ENCODE measurements around the gene DPH2.

DPH2 gene

DNA sequence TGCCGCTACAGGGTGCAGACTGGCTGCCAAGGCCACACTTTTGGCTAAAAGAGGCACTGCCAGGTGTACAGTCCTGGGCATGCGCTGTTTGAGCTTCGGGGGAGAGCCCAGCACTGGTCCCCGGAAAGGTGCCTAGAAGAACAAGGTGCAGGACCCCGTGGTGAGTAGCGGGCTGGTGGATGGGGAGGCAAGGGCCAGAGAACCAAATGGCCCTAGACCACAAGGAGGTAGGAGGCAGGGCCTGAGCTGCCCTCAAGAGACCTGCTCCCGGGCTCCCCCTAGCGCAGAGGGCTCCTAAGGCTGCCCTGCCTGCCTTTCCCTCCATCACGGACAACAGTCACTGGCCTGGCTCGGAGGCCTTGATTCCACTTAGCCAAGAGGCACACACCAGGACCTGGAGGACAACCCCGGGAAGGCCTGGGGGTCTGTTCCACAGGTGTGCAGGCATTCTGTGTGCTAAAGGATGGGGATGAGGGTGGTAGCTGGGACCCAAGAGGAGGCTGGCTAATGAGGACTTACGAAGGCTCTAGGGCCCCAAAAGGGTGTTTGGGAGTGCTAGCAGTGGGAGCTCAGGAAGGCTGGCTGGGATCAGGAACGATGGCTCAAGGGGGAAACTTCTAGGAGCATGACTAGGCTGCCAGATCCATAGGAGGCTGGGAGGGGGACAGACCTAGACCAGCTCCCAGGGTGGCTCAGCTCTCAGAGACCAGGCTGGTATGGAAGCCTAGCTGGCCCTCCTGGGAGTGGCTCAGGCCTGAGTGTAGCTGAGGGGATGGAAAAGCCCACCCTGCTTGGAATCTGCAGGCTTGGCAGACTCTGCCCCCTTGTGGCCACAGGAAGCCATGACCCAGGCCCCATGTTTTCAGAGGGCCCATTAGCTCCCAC, 35.5 kb upstream of the DPH2 start:
- H3K4me1 ChIP-seq (ENCODE audit: control insufficient read depth, insufficient read depth, low read length, poor library complexity, severe bottlenecking), result peaks cover 15% of the 10 kb centered on the region
- peak in 2 of 3 donors; percentile 14 to 21 for DNase-seq
- peaks cover 20% of the 10 kb centered on the region for H3K27me3 ChIP-seq (replicated peaks; ENCODE audit: control insufficient read depth, insufficient read depth, low read length, poor library complexity, severe bottlenecking)
- H3K27ac ChIP-seq (ENCODE audit: insufficient read depth, low read length, poor library complexity, severe bottlenecking), result no peak overlapping the region
- H3K36me3 ChIP-seq (ENCODE audit: control insufficient read depth, insufficient read depth, low read length), result no peaks in the 10 kb centered on the region
- no peak overlapping the region for H3K4me3 ChIP-seq (ENCODE audit: insufficient read depth, low read depth, low read length, poor library complexity, severe bottlenecking)
- H3K9me3 ChIP-seq (ENCODE audit: control insufficient read depth, low read length), result no peaks in the 10 kb centered on the region

GRCh38 chr1:43934986-43935324, 34.9 kb upstream of the DPH2 start:
- H3K27ac ChIP-seq (ENCODE audit: insufficient read depth, low read length, poor library complexity, severe bottlenecking), result no peak overlapping the region
- no peak for DNase-seq
- H3K4me3 ChIP-seq (ENCODE audit: insufficient read depth, low read depth, low read length, poor library complexity, severe bottlenecking), result no peak overlapping the region
- H3K4me1 ChIP-seq (ENCODE audit: control insufficient read depth, insufficient read depth, low read length, poor library complexity, severe bottlenecking), result peaks cover 15% of the 10 kb centered on the region
- peaks cover 20% of the 10 kb centered on the region for H3K27me3 ChIP-seq (replicated peaks; ENCODE audit: control insufficient read depth, insufficient read depth, low read length, poor library complexity, severe bottlenecking)
- H3K36me3 ChIP-seq (ENCODE audit: control insufficient read depth, insufficient read depth, low read length), result no peaks in the 10 kb centered on the region
- H3K9me3 ChIP-seq (ENCODE audit: control insufficient read depth, low read length), result no peaks in the 10 kb centered on the region

- Histone ChIP-seq H3K36me3 (ENCODE audit: control insufficient read depth, insufficient read depth, low read length) (no peaks in the 10 kb centered on the region), H3K9me3 (ENCODE audit: control insufficient read depth, low read length) (no peaks in the 10 kb centered on the region), H3K4me3 (ENCODE audit: insufficient read depth, low read depth, low read length, poor library complexity, severe bottlenecking) (no peak overlapping the region), H3K27me3 (replicated peaks; ENCODE audit: control insufficient read depth, insufficient read depth, low read length, poor library complexity, severe bottlenecking) (peaks cover 20% of the 10 kb centered on the region), H3K4me1 (ENCODE audit: control insufficient read depth, insufficient read depth, low read length, poor library complexity, severe bottlenecking) (peaks cover 15% of the 10 kb centered on the region), H3K27ac (ENCODE audit: insufficient read depth, low read length, poor library complexity, severe bottlenecking) (no peak overlapping the region)
- DNase-seq, result no peak
These were observed 33.9 kb upstream of the DPH2 start for GRCh38 chr1:43935711-43936427.

DNA sequence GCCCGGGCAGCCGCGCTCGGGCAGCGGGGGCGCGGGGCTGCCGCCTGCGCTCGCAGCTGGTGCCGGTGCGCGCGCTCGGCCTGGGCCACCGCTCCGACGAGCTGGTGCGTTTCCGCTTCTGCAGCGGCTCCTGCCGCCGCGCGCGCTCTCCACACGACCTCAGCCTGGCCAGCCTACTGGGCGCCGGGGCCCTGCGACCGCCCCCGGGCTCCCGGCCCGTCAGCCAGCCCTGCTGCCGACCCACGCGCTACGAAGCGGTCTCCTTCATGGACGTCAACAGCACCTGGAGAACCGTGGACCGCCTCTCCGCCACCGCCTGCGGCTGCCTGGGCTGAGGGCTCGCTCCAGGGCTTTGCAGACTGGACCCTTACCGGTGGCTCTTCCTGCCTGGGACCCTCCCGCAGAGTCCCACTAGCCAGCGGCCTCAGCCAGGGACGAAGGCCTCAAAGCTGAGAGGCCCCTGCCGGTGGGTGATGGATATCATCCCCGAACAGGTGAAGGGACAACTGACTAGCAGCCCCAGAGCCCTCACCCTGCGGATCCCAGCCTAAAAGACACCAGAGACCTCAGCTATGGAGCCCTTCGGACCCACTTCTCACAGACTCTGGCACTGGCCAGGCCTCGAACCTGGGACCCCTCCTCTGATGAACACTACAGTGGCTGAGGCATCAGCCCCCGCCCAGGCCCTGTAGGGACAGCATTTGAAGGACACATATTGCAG, 33.2 kb upstream of the DPH2 start:
- Histone ChIP-seq H3K27me3 (replicated peaks; ENCODE audit: control insufficient read depth, insufficient read depth, low read length, poor library complexity, severe bottlenecking) (peaks cover 20% of the 10 kb centered on the region), H3K9me3 (ENCODE audit: control insufficient read depth, low read length) (no peaks in the 10 kb centered on the region), H3K27ac (ENCODE audit: insufficient read depth, low read length, poor library complexity, severe bottlenecking) (no peak overlapping the region)

DNA sequence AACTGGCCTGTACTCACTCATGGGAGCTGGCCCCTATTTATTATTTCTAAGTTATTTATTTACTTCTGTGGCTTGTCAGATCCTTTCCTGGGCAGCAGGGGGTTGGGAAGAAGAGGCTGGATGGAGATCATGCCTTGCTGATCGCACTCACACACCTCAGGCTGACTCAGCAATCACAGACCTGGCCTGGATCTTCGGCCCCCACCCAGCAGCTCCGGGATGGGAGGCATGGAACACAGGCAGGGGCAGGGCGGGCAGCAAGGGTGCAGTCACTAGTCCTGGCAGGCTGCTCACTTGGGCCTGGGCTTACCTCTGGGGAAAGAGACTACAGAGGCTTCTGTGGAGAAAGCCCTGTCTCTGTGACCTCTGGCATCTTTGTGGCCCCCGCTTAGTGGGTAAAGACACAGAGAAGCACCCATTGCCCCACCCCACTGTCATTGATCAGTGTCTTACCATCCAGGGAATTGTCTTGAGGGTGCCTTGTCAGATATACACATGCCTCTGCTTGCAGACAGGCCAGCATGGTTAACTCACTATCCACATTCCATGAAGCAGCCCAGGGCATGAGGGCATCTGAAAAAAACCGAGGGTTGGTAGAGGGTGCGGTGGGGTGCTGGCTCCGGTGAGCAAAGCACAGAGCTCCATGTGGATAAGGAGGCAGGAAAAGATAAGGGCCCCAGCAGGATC, 32.5 kb upstream of the DPH2 start:
- Histone ChIP-seq H3K4me1 (ENCODE audit: control insufficient read depth, insufficient read depth, low read length, poor library complexity, severe bottlenecking) (peaks cover 15% of the 10 kb centered on the region), H3K9me3 (ENCODE audit: control insufficient read depth, low read length) (no peaks in the 10 kb centered on the region), H3K4me3 (ENCODE audit: insufficient read depth, low read depth, low read length, poor library complexity, severe bottlenecking) (no peak overlapping the region), H3K27me3 (replicated peaks; ENCODE audit: control insufficient read depth, insufficient read depth, low read length, poor library complexity, severe bottlenecking) (peaks cover 20% of the 10 kb centered on the region), H3K27ac (ENCODE audit: insufficient read depth, low read length, poor library complexity, severe bottlenecking) (no peak overlapping the region), H3K36me3 (ENCODE audit: control insufficient read depth, insufficient read depth, low read length) (no peaks in the 10 kb centered on the region)
- DNase-seq, result no peak

More for the DNA sequence above, 33.2 kb upstream of the DPH2 start:
- DNase-seq, result no peak
- Histone ChIP-seq H3K4me3 (ENCODE audit: insufficient read depth, low read depth, low read length, poor library complexity, severe bottlenecking) (no peak overlapping the region), H3K36me3 (ENCODE audit: control insufficient read depth, insufficient read depth, low read length) (no peaks in the 10 kb centered on the region), H3K4me1 (ENCODE audit: control insufficient read depth, insufficient read depth, low read length, poor library complexity, severe bottlenecking) (peaks cover 15% of the 10 kb centered on the region)

GRCh38 chr1:43938383-43938782, 31.4 kb upstream of the DPH2 start:
- H3K27ac ChIP-seq (ENCODE audit: insufficient read depth, low read length, poor library complexity, severe bottlenecking), result no peak overlapping the region
- H3K9me3 ChIP-seq (ENCODE audit: control insufficient read depth, low read length), result no peaks in the 10 kb centered on the region
- no peak overlapping the region for H3K4me3 ChIP-seq (ENCODE audit: insufficient read depth, low read depth, low read length, poor library complexity, severe bottlenecking)
- H3K36me3 ChIP-seq (ENCODE audit: control insufficient read depth, insufficient read depth, low read length), result no peaks in the 10 kb centered on the region
- peaks cover 20% of the 10 kb centered on the region for H3K27me3 ChIP-seq (replicated peaks; ENCODE audit: control insufficient read depth, insufficient read depth, low read length, poor library complexity, severe bottlenecking)
- peaks cover 12% of the 10 kb centered on the region for H3K4me1 ChIP-seq (ENCODE audit: control insufficient read depth, insufficient read depth, low read length, poor library complexity, severe bottlenecking)
- no peak for DNase-seq

- Histone ChIP-seq H3K9me3 (ENCODE audit: control insufficient read depth, low read length) (no peaks in the 10 kb centered on the region), H3K27ac (ENCODE audit: insufficient read depth, low read length, poor library complexity, severe bottlenecking) (no peak overlapping the region), H3K4me1 (ENCODE audit: control insufficient read depth, insufficient read depth, low read length, poor library complexity, severe bottlenecking) (peaks cover 8% of the 10 kb centered on the region), H3K4me3 (ENCODE audit: insufficient read depth, low read depth, low read length, poor library complexity, severe bottlenecking) (no peak overlapping the region), H3K36me3 (ENCODE audit: control insufficient read depth, insufficient read depth, low read length) (no peaks in the 10 kb centered on the region), H3K27me3 (replicated peaks; ENCODE audit: control insufficient read depth, insufficient read depth, low read length, poor library complexity, severe bottlenecking) (peaks cover 20% of the 10 kb centered on the region)
- DNase-seq, result no peak
These were observed 30.8 kb upstream of the DPH2 start for GRCh38 chr1:43938892-43939587.

- Histone ChIP-seq H3K4me1 (ENCODE audit: control insufficient read depth, insufficient read depth, low read length, poor library complexity, severe bottlenecking) (peaks cover 15% of the 10 kb centered on the region), H3K36me3 (ENCODE audit: control insufficient read depth, insufficient read depth, low read length) (no peaks in the 10 kb centered on the region), H3K27me3 (replicated peaks; ENCODE audit: control insufficient read depth, insufficient read depth, low read length, poor library complexity, severe bottlenecking) (no peaks in the 10 kb centered on the region), H3K9me3 (ENCODE audit: control insufficient read depth, low read length) (no peaks in the 10 kb centered on the region), H3K4me3 (ENCODE audit: insufficient read depth, low read depth, low read length, poor library complexity, severe bottlenecking) (no peak overlapping the region), H3K27ac (ENCODE audit: insufficient read depth, low read length, poor library complexity, severe bottlenecking) (no peak overlapping the region)
- DNase-seq, result no peak
These were observed 27.4 kb upstream of the DPH2 start for GRCh38 chr1:43942411-43942810.

GRCh38 chr1:43944860-43945259, 24.9 kb upstream of the DPH2 start:
- Histone ChIP-seq H3K36me3 (ENCODE audit: control insufficient read depth, insufficient read depth, low read length) (no peaks in the 10 kb centered on the region), H3K9me3 (ENCODE audit: control insufficient read depth, low read length) (no peaks in the 10 kb centered on the region), H3K4me1 (ENCODE audit: control insufficient read depth, insufficient read depth, low read length, poor library complexity, severe bottlenecking) (peaks cover 24% of the 10 kb centered on the region), H3K4me3 (ENCODE audit: insufficient read depth, low read depth, low read length, poor library complexity, severe bottlenecking) (no peak overlapping the region), H3K27me3 (replicated peaks; ENCODE audit: control insufficient read depth, insufficient read depth, low read length, poor library complexity, severe bottlenecking) (no peaks in the 10 kb centered on the region), H3K27ac (ENCODE audit: insufficient read depth, low read length, poor library complexity, severe bottlenecking) (no peak overlapping the region)
- no peak for DNase-seq

Data from effector memory CD4-positive, alpha-beta T cell (primary cell).